Gastrocnemius medialis (tissue), 4 donors: ENCODE results near the gene ARNT2.

Experiments used
- POLR2A ChIP-seq, 2 donors: fragments of 450-650 bp; IDR thresholded peaks; one replicate each; pipeline ENCODE4 v1.6.1; 2017; ENCODE audit warnings: antibody characterized with exemption in 2 of 2, mild to moderate bottlenecking in 2 of 2, moderate library complexity in 2 of 2
- TF ChIP-seq, protein P1 (sequence below), 5 experiments: fragments of 450-650 bp in 3 of 5; fragments of 200-600 bp in 2 of 5; sonication (generic) in 2 of 5; IDR thresholded peaks in 4 of 5; conservative IDR thresholded peaks in 1 of 5; 1 replicate in 4 of 5; 2 replicates in 1 of 5; pipeline ENCODE4 v1.5.1; 2016 to 2019; ENCODE audit warnings: antibody characterized with exemption in 5 of 5, mild to moderate bottlenecking in 3 of 5, moderate library complexity in 3 of 5

DNA sequence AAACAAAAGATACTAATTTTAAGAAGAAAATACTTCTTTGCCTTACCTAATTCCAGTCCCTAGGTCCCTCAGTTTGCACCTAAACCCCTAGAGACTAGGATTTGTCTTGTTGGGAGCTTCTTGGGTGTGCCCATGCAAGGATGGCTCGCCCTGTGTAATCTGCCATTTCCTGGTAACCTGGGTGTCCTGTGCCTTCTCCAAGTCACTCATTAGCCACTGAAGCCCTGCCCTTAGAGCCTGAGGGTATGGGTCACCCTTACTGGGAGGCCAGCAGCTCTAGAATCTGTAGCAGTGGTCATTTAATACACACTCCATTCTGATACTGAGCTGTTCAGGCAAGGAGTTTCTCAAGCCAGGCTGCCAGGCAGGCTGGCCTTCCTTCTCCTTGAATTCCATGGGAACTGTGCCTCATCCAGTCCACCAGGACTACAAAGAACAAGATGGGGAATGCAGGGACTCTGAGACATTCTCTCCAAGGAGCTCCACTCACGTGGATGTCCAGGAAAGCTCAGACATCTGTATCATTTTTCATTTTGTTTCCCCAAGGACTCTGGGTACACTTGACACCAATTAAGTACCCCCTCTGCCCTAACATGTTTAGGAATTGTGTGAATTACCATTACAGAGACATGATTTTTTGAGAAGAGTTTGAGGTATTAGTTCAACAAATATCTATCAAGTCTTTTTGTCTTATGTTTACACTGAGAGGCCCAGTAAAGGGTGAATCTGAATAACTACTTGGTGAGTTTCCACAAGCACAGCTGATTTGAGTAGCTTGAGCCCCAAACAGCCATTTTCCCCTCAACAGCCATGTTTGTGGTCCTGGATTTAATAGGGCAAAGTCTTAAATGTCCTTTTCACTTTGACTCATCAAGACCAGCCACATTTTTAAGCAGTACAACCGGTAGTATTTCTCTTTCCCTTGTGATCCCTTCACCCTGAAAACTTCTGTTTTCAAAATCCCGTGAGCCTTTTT, 52.6 kb downstream of the ARNT2 start:
- TF ChIP-seq, protein P1, sequence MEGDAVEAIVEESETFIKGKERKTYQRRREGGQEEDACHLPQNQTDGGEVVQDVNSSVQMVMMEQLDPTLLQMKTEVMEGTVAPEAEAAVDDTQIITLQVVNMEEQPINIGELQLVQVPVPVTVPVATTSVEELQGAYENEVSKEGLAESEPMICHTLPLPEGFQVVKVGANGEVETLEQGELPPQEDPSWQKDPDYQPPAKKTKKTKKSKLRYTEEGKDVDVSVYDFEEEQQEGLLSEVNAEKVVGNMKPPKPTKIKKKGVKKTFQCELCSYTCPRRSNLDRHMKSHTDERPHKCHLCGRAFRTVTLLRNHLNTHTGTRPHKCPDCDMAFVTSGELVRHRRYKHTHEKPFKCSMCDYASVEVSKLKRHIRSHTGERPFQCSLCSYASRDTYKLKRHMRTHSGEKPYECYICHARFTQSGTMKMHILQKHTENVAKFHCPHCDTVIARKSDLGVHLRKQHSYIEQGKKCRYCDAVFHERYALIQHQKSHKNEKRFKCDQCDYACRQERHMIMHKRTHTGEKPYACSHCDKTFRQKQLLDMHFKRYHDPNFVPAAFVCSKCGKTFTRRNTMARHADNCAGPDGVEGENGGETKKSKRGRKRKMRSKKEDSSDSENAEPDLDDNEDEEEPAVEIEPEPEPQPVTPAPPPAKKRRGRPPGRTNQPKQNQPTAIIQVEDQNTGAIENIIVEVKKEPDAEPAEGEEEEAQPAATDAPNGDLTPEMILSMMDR (IDR thresholded peaks at IDR 0.05 in 4 of 5, conservative IDR thresholded peaks at IDR 0.05 in 1 of 5), result no peak
- TF ChIP-seq POLR2A (IDR thresholded peaks at IDR 0.05), result no peak
